BLaER1 (cell line): ENCODE data around the gene MSI2.
A peak's percentile ranks its signal among the peaks of the same experiment; 100 is the strongest.

ENCODE experiments used
- H3K27ac ChIP-seq: shearing (Covaris generic); formaldehyde crosslinking; 2 replicates; pipeline ENCODE4 v1.8.1; 2022
- H3K27me3 ChIP-seq: shearing (Covaris generic); formaldehyde crosslinking; 2 replicates; pipeline ENCODE4 v1.8.1; 2022
- H3K36me3 ChIP-seq: shearing (Covaris generic); formaldehyde crosslinking; 2 replicates; pipeline ENCODE4 v1.8.1; 2022
- H3K4me1 ChIP-seq: shearing (Covaris generic); formaldehyde crosslinking; 2 replicates; pipeline ENCODE4 v1.8.1; 2022
- H3K4me2 ChIP-seq: shearing (Covaris generic); formaldehyde crosslinking; 2 replicates; pipeline ENCODE4 v1.8.1; 2022
- H3K4me3 ChIP-seq: shearing (Covaris generic); formaldehyde crosslinking; 2 replicates; pipeline ENCODE4 v1.8.1; 2022
- H3K9ac ChIP-seq: shearing (Covaris generic); formaldehyde crosslinking; 2 replicates; pipeline ENCODE4 v1.8.1; 2022
- H3K9me3 ChIP-seq: shearing (Covaris generic); formaldehyde crosslinking; 2 replicates; pipeline ENCODE4 v1.8.1; 2022
- H4K20me1 ChIP-seq: shearing (Covaris generic); formaldehyde crosslinking; 2 replicates; pipeline ENCODE4 v1.8.1; 2022
- Cebpa-rat ChIP-seq: shearing (Covaris generic); IDR thresholded peaks from 2 replicates; pipeline ENCODE4 v1.8.1; 2022

Gene MSI2

GRCh38 chr17:57412520-57413096, 156.3 kb downstream of the MSI2 start:
- Histone ChIP-seq H3K9ac (no peak overlapping the region), H3K9me3 (no peaks in the 10 kb centered on the region), H3K27me3 (no peaks in the 10 kb centered on the region), H4K20me1 (peaks cover 100% of the 10 kb centered on the region), H3K4me3 (no peak overlapping the region), H3K36me3 (peaks cover 89% of the 10 kb centered on the region), H3K4me1 (peaks cover 63% of the 10 kb centered on the region), H3K4me2 (no peak overlapping the region), H3K27ac (no peak overlapping the region)
- no peak for TF ChIP-seq Cebpa-rat

DNA sequence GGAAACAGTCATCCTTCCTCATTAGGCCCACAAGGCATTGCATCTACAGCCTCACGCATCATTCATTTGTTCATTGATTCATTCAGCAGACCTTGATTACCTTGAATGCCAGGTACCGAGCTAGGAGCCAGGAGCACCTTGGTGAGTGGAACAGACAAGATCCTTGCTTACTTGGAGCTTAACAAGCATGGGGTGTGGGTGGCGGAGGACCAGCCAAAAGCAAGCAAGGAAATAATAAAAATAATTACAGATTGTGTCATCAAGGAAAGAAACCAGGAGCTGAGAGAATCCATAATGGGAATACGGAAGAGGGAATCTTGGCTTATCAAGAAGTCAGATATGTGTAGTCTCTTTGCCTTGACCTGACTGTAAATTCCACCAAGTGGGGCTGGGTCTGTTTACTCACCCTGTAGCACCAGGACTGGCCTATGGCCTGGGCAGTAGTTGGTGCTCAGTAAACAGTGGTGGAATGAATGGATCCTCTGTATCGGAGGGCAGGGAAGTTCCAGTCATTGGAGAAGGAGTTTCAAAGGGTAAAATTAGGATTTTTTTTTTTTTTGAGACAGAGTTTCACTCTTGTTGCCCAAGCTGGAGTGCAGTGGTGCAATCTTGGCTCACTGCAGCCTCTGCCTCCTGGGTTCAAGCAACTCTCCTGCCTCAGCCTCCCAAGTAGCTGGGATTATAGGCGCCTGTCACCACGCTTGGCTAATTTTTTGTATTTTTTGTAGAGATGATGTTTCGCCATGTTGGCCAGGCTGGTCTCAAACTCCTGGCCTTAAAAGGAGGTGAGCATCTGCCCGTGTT, 157.7 kb downstream of the MSI2 start:
- Histone ChIP-seq H3K9ac (no peak overlapping the region), H3K27me3 (no peaks in the 10 kb centered on the region), H3K4me3 (no peak overlapping the region), H3K9me3 (no peaks in the 10 kb centered on the region), H4K20me1 (peaks cover 100% of the 10 kb centered on the region), H3K36me3 (peaks cover 94% of the 10 kb centered on the region), H3K4me1 (peaks cover 60% of the 10 kb centered on the region), H3K4me2 (no peak overlapping the region), H3K27ac (no peak overlapping the region)
- no peak for TF ChIP-seq Cebpa-rat

GRCh38 chr17:57415751-57416207, 159.5 kb downstream of the MSI2 start:
- no peak for TF ChIP-seq Cebpa-rat
- Histone ChIP-seq H3K9me3 (peaks cover 4% of the 10 kb centered on the region; the same call in 1 of the 2 replicates), H3K4me3 (no peak overlapping the region), H3K9ac (no peak overlapping the region), H3K36me3 (peaks cover 92% of the 10 kb centered on the region), H3K4me2 (no peak overlapping the region), H3K27ac (no peak overlapping the region), H3K27me3 (no peaks in the 10 kb centered on the region), H4K20me1 (peaks cover 100% of the 10 kb centered on the region), H3K4me1 (peaks cover 55% of the 10 kb centered on the region)

DNA sequence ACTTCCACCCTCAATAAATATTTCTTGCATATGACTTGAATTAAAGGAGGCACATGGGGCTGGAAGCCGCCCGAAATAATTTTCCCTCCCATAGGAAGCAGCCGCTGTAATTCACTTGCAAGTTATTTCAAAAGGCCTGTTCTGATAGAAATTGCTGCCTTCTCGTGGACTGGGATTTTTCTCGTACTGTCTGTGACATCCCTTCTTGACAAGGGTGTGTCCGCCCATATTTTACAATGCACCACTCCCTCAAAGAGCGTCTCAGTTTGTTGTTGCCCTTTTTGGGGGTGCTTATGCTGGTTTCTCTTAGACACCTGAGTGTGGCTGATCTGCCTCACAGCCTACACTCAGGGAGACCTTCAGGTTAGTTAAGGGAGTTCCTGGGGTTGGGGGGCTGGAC, 160.0 kb downstream of the MSI2 start:
- no peak overlapping the region for H3K4me3 ChIP-seq
- no peaks in the 10 kb centered on the region for H3K27me3 ChIP-seq
- TF ChIP-seq Cebpa-rat, result no peak
- H3K27ac ChIP-seq, result no peak overlapping the region
- H3K4me2 ChIP-seq, result no peak overlapping the region
- H3K36me3 ChIP-seq, result peaks cover 92% of the 10 kb centered on the region
- H4K20me1 ChIP-seq, result peaks cover 100% of the 10 kb centered on the region
- H3K9ac ChIP-seq, result no peak overlapping the region
- H3K9me3 ChIP-seq, result peaks cover 4% of the 10 kb centered on the region; the same call in 1 of the 2 replicates
- H3K4me1 ChIP-seq, result peaks cover 55% of the 10 kb centered on the region

GRCh38 chr17:57417956-57418355, 161.6 kb downstream of the MSI2 start:
- Histone ChIP-seq H3K36me3 (peaks cover 92% of the 10 kb centered on the region), H3K27ac (no peak overlapping the region), H3K4me2 (0 out of 2 replicates have a peak overlapping the region, but pooled peaks have one; percentile 23), H3K4me1 (peaks cover 60% of the 10 kb centered on the region), H3K27me3 (no peaks in the 10 kb centered on the region), H3K9ac (no peak overlapping the region), H3K9me3 (peaks cover 4% of the 10 kb centered on the region; the same call in 1 of the 2 replicates), H4K20me1 (peaks cover 100% of the 10 kb centered on the region), H3K4me3 (no peak overlapping the region)
- TF ChIP-seq Cebpa-rat, result no peak

GRCh38 chr17:57418463-57419246, 162.3 kb downstream of the MSI2 start:
- Histone ChIP-seq H4K20me1 (peaks cover 100% of the 10 kb centered on the region), H3K4me1 (peaks cover 67% of the 10 kb centered on the region), H3K4me3 (no peak overlapping the region), H3K9ac (no peak overlapping the region), H3K4me2 (0 out of 2 replicates have a peak overlapping the region, but pooled peaks have one; percentile 23), H3K9me3 (peaks cover 4% of the 10 kb centered on the region; the same call in 1 of the 2 replicates), H3K27ac (0 out of 2 replicates have a peak overlapping the region, but pooled peaks have one; percentile 23), H3K27me3 (no peaks in the 10 kb centered on the region), H3K36me3 (peaks cover 92% of the 10 kb centered on the region)
- no peak for TF ChIP-seq Cebpa-rat

- Histone ChIP-seq H3K9ac (no peak overlapping the region), H3K27me3 (no peaks in the 10 kb centered on the region), H4K20me1 (peaks cover 100% of the 10 kb centered on the region), H3K9me3 (peaks cover 4% of the 10 kb centered on the region; the same call in 1 of the 2 replicates), H3K27ac (no peak overlapping the region), H3K4me3 (no peak overlapping the region), H3K36me3 (peaks cover 92% of the 10 kb centered on the region), H3K4me1 (peaks cover 81% of the 10 kb centered on the region), H3K4me2 (no peak overlapping the region)
- TF ChIP-seq Cebpa-rat, result no peak
Observed at GRCh38 chr17:57419940-57420550, 163.7 kb downstream of the MSI2 start.

DNA sequence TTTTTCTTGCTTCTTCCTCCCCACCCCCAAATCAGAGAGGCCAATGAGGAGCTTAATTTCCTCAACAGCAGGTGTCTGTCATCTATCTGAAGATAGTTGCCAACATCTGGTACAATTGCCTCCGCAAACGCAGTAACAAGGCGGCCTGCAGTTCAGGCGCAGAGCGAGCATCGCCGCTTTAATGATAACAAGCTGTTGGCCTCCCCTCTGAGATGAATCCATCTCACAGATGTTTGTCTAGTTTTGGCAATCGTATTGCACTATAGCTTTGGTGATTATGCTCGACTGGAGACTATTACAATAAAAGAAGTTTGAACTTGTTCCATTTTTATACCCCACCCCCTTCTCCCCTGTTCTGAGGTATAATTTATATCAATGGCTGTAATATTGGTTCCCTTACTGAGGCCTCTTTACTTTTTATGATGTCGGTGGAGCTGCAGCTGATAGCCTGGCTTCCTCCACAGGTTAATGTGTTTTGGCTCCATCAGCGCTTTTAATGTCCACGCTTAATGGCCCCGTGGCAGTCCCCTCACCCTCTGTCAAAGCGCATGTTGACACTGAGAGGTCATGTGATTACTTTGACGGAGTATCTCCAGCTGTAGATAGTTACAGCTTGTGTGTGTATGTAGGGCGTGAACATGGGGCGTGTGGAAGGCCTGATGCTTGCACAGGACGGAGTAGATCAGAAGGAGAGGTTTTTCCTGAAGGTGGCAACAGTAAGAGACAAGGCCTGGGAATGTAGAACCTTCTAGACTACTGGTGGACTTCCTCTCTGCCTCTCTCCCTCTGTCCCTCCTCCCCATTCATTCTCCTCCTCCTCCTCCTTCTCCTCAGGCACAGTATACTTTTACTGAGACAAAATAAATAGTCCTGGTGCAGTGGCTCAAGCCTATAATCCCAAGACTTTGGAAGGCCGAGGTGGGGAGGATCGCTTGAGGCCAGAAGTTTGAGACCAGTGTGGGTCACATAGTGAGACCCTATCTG, 164.7 kb downstream of the MSI2 start:
- Histone ChIP-seq H3K4me2 (0 out of 2 replicates have a peak overlapping the region, but pooled peaks have one; percentile 80), H3K36me3 (peaks cover 88% of the 10 kb centered on the region), H3K27me3 (no peaks in the 10 kb centered on the region)

More for the DNA sequence above, 164.7 kb downstream of the MSI2 start:
- H3K27ac ChIP-seq, result no peak overlapping the region
- TF ChIP-seq Cebpa-rat, result no peak
- peaks cover 100% of the 10 kb centered on the region for H4K20me1 ChIP-seq
- H3K4me3 ChIP-seq, result no peak overlapping the region
- peaks cover 4% of the 10 kb centered on the region; the same call in 1 of the 2 replicates for H3K9me3 ChIP-seq
- H3K4me1 ChIP-seq, result peaks cover 88% of the 10 kb centered on the region
- H3K9ac ChIP-seq, result no peak overlapping the region
